Neural progenitor cell (in vitro differentiated cells): ENCODE results near the gene ERAP2. TPM values are rescaled to one million over a fixed set of nuclear protein-coding genes. Genes with fewer than 3 reads are reported as not detected.

Source experiments
- DNase-seq: peaks from one replicate; pipeline ENCODE4 v3.0.0-alpha.2; 2016; ENCODE audit warnings: low spot score
- H2AFZ ChIP-seq: fragments of 200-600 bp; sonication (generic); replicated peaks from 2 replicates; pipeline ENCODE4 v1.6.1; 2016; ENCODE audit warnings: antibody characterized with exemption
- H3F3A ChIP-seq: fragments of 200-600 bp; sonication (generic); 2 replicates; pipeline ENCODE4 v1.6.1; 2016; ENCODE audit warnings: antibody characterized with exemption, low read depth
- H3K27ac ChIP-seq: fragments of 200-600 bp; sonication (generic); 2 replicates; pipeline ENCODE4 v1.5.1; 2016; ENCODE audit warnings: mild to moderate bottlenecking
- H3K27me3 ChIP-seq: fragments of 200-600 bp; sonication (generic); 2 replicates; pipeline ENCODE4 v1.6.1; 2016; ENCODE audit warnings: mild to moderate bottlenecking, moderate library complexity
- H3K36me3 ChIP-seq: fragments of 200-600 bp; sonication (generic); 2 replicates; pipeline ENCODE4 v1.5.1; 2016
- H3K4me1 ChIP-seq: fragments of 200-600 bp; sonication (generic); 2 replicates; pipeline ENCODE4 v1.6.1; 2016; ENCODE audit warnings: mixed run types
- H3K4me2 ChIP-seq: fragments of 200-600 bp; sonication (generic); 2 replicates; pipeline ENCODE4 v1.6.1; 2016
- H3K4me3 ChIP-seq: fragments of 200-600 bp; sonication (generic); 2 replicates; pipeline ENCODE4 v1.5.1; 2016
- H3K79me2 ChIP-seq: fragments of 200-600 bp; sonication (generic); 2 replicates; pipeline ENCODE4 v1.6.1; 2016; ENCODE audit warnings: low read depth
- H3K9ac ChIP-seq: fragments of 200-600 bp; sonication (generic); 2 replicates; pipeline ENCODE4 v1.6.1; 2016
- H3K9me3 ChIP-seq: fragments of 200-600 bp; sonication (generic); 2 replicates; pipeline ENCODE4 v1.5.1; 2016; ENCODE audit warnings: low read depth
- H4K20me1 ChIP-seq: fragments of 200-600 bp; sonication (generic); 2 replicates; pipeline ENCODE4 v1.6.1; 2016; ENCODE audit warnings: low read depth
- H3K27ac Mint-ChIP-seq: 3 replicates; pipeline ENCODE4 v1.8.0; 2021; ENCODE audit warnings: mixed read lengths
- H3K27me3 Mint-ChIP-seq: 2 replicates; pipeline ENCODE4 v1.8.0; 2022; ENCODE audit warnings: low read depth, mild to moderate bottlenecking, inconsistent platforms, moderate library complexity, mixed read lengths; ENCODE audit not compliant: insufficient read depth
- H3K36me3 Mint-ChIP-seq: 3 replicates; pipeline ENCODE4 v1.8.0; 2021; ENCODE audit warnings: mixed read lengths
- H3K4me1 Mint-ChIP-seq: 3 replicates; pipeline ENCODE4 v1.8.0; 2021; ENCODE audit warnings: mixed read lengths
- H3K4me3 Mint-ChIP-seq: 3 replicates; pipeline ENCODE4 v1.8.0; 2021; ENCODE audit warnings: mild to moderate bottlenecking, moderate library complexity, mixed read lengths
- H3K9me3 Mint-ChIP-seq: 3 replicates; pipeline ENCODE4 v1.8.0; 2020; ENCODE audit warnings: mixed read lengths
- CTCF ChIP-seq: fragments of 200-600 bp; sonication (generic); IDR thresholded peaks from 2 replicates; pipeline ENCODE4 v1.5.1; 2017; ENCODE audit warnings: antibody characterized with exemption, mild to moderate bottlenecking
- EZH2 ChIP-seq: fragments of 200-600 bp; sonication (generic); IDR thresholded peaks from 2 replicates; pipeline ENCODE4 v1.6.1; 2017; ENCODE audit warnings: antibody characterized with exemption, mild to moderate bottlenecking, moderate library complexity
- EZH2phosphoT487 ChIP-seq: fragments of 200-600 bp; sonication (generic); IDR thresholded peaks from 2 replicates; pipeline ENCODE4 v1.6.1; 2017; ENCODE audit warnings: antibody characterized with exemption
- total RNA-seq: library from RNA; depleted of rRNA; stranded (reverse); fragments of >200 nt; gene quantifications from 2 replicates; pipeline ENCODE4 v1.2.3, GENCODE V29; 2015; ENCODE audit warnings: low replicate concordance

Gene ERAP2
- total RNA-seq, 1 donor from 2014 or later = not detected

GRCh38 chr5:96946381-96946780 is 70.1 kb downstream of the ERAP2 start:
- peaks cover 8% of the 10 kb centered on the region for H3K4me1 Mint-ChIP-seq
- no peaks in the 10 kb centered on the region for H3K4me1 ChIP-seq
- H3K36me3 Mint-ChIP-seq = peaks cover 14% of the 10 kb centered on the region
- H3K27ac ChIP-seq = no peak overlapping the region
- H3K79me2 ChIP-seq = no peaks in the 10 kb centered on the region
- H3K4me2 ChIP-seq = no peak overlapping the region
- H4K20me1 ChIP-seq = no peaks in the 10 kb centered on the region
- no peak overlapping the region for H3K4me3 Mint-ChIP-seq
- H3K4me3 ChIP-seq = no peak overlapping the region
- H2AFZ ChIP-seq = no peak overlapping the region
- H3F3A ChIP-seq = no peaks in the 10 kb centered on the region
- H3K9me3 ChIP-seq = no peaks in the 10 kb centered on the region
- no peak overlapping the region for H3K27ac Mint-ChIP-seq
- no peaks in the 10 kb centered on the region for H3K27me3 Mint-ChIP-seq
- DNase-seq = no peak
- H3K36me3 ChIP-seq = no peaks in the 10 kb centered on the region
- H3K9me3 Mint-ChIP-seq = peaks cover 23% of the 10 kb centered on the region
- no peaks in the 10 kb centered on the region for H3K27me3 ChIP-seq
- no peak for TF ChIP-seq EZH2
- no peak overlapping the region for H3K9ac ChIP-seq

- no peaks in the 10 kb centered on the region for H3K27me3 Mint-ChIP-seq
- Histone ChIP-seq H3F3A (no peaks in the 10 kb centered on the region), H3K4me1 (peaks cover 6% of the 10 kb centered on the region), H2AFZ (no peak overlapping the region), H3K27me3 (no peaks in the 10 kb centered on the region), H3K4me2 (no peak overlapping the region), H4K20me1 (no peaks in the 10 kb centered on the region), H3K4me3 (no peak overlapping the region), H3K9ac (no peak overlapping the region), H3K79me2 (no peaks in the 10 kb centered on the region), H3K9me3 (no peaks in the 10 kb centered on the region), H3K27ac (no peak overlapping the region), H3K36me3 (no peaks in the 10 kb centered on the region)
- H3K9me3 Mint-ChIP-seq = peaks cover 21% of the 10 kb centered on the region
- no peak for TF ChIP-seq EZH2phosphoT487
- no peak for TF ChIP-seq CTCF
- no peak for TF ChIP-seq EZH2
- no peaks in the 10 kb centered on the region for H3K4me1 Mint-ChIP-seq
- H3K27ac Mint-ChIP-seq = no peak overlapping the region
- peaks cover 7% of the 10 kb centered on the region for H3K36me3 Mint-ChIP-seq
- H3K4me3 Mint-ChIP-seq = no peak overlapping the region
- DNase-seq = no peak
Measured at GRCh38 chr5:96952118-96952750, 75.9 kb downstream of the ERAP2 start.

GRCh38 chr5:96952974-96953730 is 76.9 kb downstream of the ERAP2 start:
- no peaks in the 10 kb centered on the region for H3K79me2 ChIP-seq
- DNase-seq = no peak
- no peaks in the 10 kb centered on the region for H3K4me1 Mint-ChIP-seq
- H3K4me2 ChIP-seq = no peak overlapping the region
- H3K4me3 ChIP-seq = no peak overlapping the region
- H3K27ac ChIP-seq = no peak overlapping the region
- H3F3A ChIP-seq = no peaks in the 10 kb centered on the region
- no peak overlapping the region for H3K27ac Mint-ChIP-seq
- H3K27me3 Mint-ChIP-seq = no peaks in the 10 kb centered on the region
- H3K36me3 ChIP-seq = no peaks in the 10 kb centered on the region
- H3K27me3 ChIP-seq = no peaks in the 10 kb centered on the region
- no peak overlapping the region for H3K9ac ChIP-seq
- H3K9me3 Mint-ChIP-seq = peaks cover 21% of the 10 kb centered on the region
- peaks cover 7% of the 10 kb centered on the region for H3K4me1 ChIP-seq
- no peak overlapping the region for H3K4me3 Mint-ChIP-seq
- H3K36me3 Mint-ChIP-seq = peaks cover 7% of the 10 kb centered on the region
- no peak overlapping the region for H2AFZ ChIP-seq
- H3K9me3 ChIP-seq = no peaks in the 10 kb centered on the region
- no peak for TF ChIP-seq EZH2phosphoT487
- TF ChIP-seq CTCF = no peak
- no peak for TF ChIP-seq EZH2
- no peaks in the 10 kb centered on the region for H4K20me1 ChIP-seq
